PC-9 (cell line): ENCODE results near the gene CXorf58.
"Not testable (repeated sequence)": the region's sequence is repeated elsewhere in the genome, so short reads cannot be mapped to it uniquely, and the experiment has no call there.

Source experiments
- CTCF ChIP-seq: fragments of 200-600 bp; sonication (generic); conservative IDR thresholded peaks from 2 replicates; pipeline ENCODE4 v1.6.1; 2017; ENCODE audit warnings: mixed run types, antibody characterized with exemption, mild to moderate bottlenecking, moderate library complexity
- EZH2 ChIP-seq: fragments of 200-600 bp; sonication (generic); IDR thresholded peaks from 2 replicates; pipeline ENCODE4 v1.8.0; 2017; ENCODE audit warnings: antibody characterized with exemption, low read depth

- TF ChIP-seq CTCF, EZH2: not testable (repeated sequence)
Measured at GRCh38 chrX:23894993-23895392, 12.8 kb upstream of the CXorf58 start.
